IPS DF 19.7 (cell line): ENCODE measurements around the gene GRAMD1B.

Source experiments
- DNase-seq: peaks from one replicate; pipeline ENCODE4 v3.0.0-alpha.2; 2013; ENCODE audit warnings: low read depth, low spot score

The GRAMD1B gene

GRCh38 chr11:123532131-123532530 lies 102.1 kb downstream of the GRAMD1B start:
- DNase-seq: no peak

- no peak for DNase-seq
These were observed 105.3 kb downstream of the GRAMD1B start for GRCh38 chr11:123535401-123535800.

GRCh38 chr11:123536690-123537437 lies 106.8 kb downstream of the GRAMD1B start:
- DNase-seq: peak; percentile 80

- no peak for DNase-seq
These were observed 107.7 kb downstream of the GRAMD1B start for GRCh38 chr11:123537726-123538125.

- no peak for DNase-seq
These were observed 113.7 kb downstream of the GRAMD1B start for GRCh38 chr11:123543797-123544196.

- no peak for DNase-seq
These were observed 114.7 kb downstream of the GRAMD1B start for GRCh38 chr11:123544631-123545375.

- DNase-seq: no peak
These were observed 115.7 kb downstream of the GRAMD1B start for GRCh38 chr11:123545726-123546270.

- no peak for DNase-seq
These were observed 116.4 kb downstream of the GRAMD1B start for GRCh38 chr11:123546515-123546914.

GRCh38 chr11:123547180-123547579 lies 117.1 kb downstream of the GRAMD1B start:
- DNase-seq: no peak

GRCh38 chr11:123548774-123549173 lies 118.7 kb downstream of the GRAMD1B start:
- no peak for DNase-seq

- DNase-seq: no peak
These were observed 120.2 kb downstream of the GRAMD1B start for GRCh38 chr11:123549926-123550917.

- DNase-seq: no peak
These were observed 121.0 kb downstream of the GRAMD1B start for GRCh38 chr11:123551079-123551478.

GRCh38 chr11:123556633-123557032 lies 126.6 kb downstream of the GRAMD1B start:
- DNase-seq: no peak

- DNase-seq: no peak
These were observed 128.7 kb downstream of the GRAMD1B start for GRCh38 chr11:123558536-123559315.

- DNase-seq: no peak
These were observed 129.5 kb downstream of the GRAMD1B start for GRCh38 chr11:123559523-123559955.

GRCh38 chr11:123560006-123560405 lies 129.9 kb downstream of the GRAMD1B start:
- DNase-seq: no peak

- no peak for DNase-seq
These were observed 131.3 kb downstream of the GRAMD1B start for GRCh38 chr11:123561431-123561800.

GRCh38 chr11:123562158-123562557 lies 132.1 kb downstream of the GRAMD1B start:
- no peak for DNase-seq

GRCh38 chr11:123562829-123563228 lies 132.8 kb downstream of the GRAMD1B start:
- DNase-seq: no peak

- no peak for DNase-seq
These were observed 134.2 kb downstream of the GRAMD1B start for GRCh38 chr11:123564221-123564620.

GRCh38 chr11:123566852-123567251 lies 136.8 kb downstream of the GRAMD1B start:
- DNase-seq: no peak
